Activated CD4-positive, alpha-beta T cell treated with anti-CD3 and anti-CD28 coated beads, Interleukin-2, amount 50 U/mL, for 24 hours (primary cell): ENCODE data around the gene FGF14.
"Not testable (repeated sequence)": the region's sequence is repeated elsewhere in the genome, so short reads cannot be mapped to it uniquely, and the experiment has no call there.

Source experiments
- DNase-seq, 2 donors: peaks; one replicate each; pipeline ENCODE4 v3.0.0-alpha.2; 2020; ENCODE audit warnings: low read depth in 1 of 2, low spot score in 1 of 2

Gene FGF14

DNA sequence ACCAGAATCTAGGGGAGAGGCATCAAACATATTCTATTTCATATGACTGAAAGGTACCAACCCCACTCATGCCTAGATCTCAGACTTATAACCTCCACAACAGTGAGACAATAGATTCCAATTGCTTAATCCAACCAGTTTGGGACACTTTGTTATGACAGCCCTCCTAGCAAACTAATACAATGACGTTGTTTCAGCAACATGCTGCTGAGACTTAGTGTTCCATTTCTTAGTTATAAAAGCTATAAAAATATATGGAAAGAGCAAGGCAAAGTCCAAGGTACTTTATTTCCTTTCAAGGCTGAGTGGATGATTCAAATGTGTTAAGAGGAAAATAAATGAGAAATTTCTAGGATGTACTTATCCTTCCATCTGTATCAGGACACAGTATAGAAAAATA lies 352.0 kb downstream of the FGF14 start:
- no peak for DNase-seq

DNA sequence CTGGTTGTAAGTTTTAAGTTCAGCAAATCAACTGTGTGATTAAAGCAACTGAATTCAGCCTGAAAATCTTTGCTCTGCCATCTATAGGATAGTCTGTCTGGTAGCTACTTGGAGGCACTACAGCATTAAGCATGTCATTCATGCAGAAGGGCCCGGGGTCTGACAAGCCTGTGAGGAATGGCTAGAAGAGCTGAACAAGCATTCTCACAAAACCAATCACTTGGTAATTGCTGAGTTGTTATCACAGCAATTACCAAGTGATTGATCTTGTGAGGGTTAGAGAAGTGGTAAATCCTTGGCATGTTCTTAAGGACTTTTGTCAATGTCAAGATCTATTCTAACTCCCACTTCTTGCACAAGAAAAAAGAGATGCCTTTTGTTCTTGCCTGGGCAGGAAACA lies 356.1 kb downstream of the FGF14 start:
- DNase-seq: no peak

DNA sequence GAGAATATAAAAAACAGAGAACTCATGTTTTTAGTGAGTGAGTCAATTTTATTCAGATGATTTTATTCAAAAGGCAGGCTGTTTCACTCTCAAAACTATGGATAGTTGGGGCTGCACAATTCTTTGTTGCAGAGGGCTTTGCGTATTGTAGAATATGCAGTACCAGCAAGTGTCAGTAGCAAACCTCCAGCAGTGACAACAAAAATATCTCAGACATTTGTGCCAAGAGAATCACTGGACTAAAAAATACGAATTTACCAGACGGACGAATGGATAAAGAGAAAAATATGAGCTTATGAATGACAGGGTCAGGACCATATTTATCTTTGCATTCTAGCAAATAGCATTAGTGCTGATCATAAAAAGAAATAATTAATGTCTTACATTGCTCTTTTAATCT lies 359.1 kb downstream of the FGF14 start:
- no peak for DNase-seq

DNA sequence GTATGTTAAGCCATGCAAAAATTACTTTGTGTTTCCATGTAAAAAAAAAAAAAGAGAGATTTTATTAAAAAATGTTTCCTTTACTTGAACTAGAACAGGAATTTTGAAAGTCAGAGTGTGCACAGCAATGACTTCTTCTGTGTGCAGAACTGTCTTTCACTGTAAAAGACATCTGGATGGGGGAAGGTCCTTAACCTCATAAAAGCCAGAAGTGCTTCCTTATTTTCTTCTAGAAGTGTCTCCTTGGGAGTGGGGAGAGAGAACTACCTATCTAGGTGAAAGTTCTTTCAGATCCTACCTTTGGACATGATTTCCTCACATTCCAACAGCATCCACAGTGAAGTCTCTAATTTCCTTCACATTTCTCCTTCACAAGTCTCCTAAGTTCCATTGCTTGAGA lies 360.3 kb downstream of the FGF14 start:
- no peak for DNase-seq

DNA sequence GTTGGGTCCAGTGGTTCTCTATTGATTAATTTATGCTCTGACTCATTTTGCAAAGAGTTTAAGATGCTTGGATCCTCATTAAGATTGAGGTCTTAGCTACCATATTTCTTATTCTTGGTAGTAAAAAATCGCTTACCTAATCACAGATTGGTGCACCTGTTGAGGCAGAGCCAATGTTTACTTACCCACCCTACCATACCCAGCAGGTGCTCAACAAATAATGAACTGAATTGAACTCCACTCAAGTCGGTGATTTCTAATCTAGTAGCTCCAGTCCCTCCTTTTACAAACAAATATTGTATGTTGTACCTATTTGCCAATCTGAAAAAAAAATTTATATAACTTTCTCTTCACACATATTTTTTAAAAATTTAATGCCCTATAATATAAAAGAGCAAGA lies 361.0 kb downstream of the FGF14 start:
- DNase-seq: no peak

DNA sequence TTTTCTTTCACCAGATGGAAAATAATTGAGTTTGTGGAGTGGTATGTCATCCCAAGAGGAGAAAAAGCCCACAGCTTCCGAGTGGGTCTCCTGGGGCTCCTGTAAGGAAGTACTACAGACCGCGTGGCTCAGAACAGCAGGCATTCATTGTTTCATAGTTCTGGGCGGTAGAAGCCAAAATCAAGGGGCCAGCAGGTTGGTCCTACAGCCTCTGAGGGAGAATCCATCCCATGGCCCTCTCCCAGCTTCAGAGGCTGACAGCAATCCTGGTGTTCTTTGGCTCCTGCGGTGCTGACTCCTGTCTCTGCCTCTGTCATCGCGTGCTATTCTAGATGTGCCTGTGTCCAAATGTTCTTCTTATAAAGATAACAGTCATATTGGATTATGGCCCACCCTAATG lies 362.6 kb downstream of the FGF14 start:
- no peak for DNase-seq

DNA sequence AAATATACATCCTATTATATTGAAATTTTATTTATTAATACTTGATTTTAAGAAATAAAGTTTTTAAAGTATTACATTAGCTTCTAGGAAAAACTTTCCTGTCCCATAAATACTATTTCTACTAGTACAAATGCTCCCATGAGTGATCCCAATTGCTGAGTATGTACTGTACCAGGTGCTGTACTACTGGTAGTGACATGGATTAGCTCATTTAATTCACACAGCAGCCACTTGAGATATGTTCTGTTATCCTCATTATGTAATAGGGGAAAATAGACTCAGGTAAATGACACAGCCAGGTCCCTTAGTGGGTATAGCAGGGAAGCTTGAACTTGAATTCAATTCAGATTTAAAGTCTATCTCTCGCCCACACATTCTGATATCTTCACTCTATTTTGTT lies 363.1 kb downstream of the FGF14 start:
- DNase-seq: no peak

DNA sequence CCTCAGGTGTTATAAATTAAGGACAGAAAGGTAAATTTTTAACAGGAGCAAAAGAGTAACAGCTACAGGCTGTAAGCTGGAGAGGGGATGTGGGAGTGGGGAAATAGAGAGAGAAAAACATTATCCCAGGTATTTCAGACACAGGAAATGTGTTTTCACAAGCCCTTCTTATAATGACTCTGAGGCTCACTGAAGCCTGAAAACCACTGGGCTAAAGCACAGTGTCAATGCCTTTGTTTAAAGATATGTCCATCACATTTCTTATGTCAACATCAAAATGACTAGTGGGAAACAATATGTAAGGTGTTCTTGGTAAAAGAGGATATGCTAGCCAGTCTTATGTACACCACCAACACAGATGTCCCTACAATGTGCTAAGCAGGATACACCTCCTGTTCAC lies 365.9 kb downstream of the FGF14 start:
- no peak for DNase-seq

DNA sequence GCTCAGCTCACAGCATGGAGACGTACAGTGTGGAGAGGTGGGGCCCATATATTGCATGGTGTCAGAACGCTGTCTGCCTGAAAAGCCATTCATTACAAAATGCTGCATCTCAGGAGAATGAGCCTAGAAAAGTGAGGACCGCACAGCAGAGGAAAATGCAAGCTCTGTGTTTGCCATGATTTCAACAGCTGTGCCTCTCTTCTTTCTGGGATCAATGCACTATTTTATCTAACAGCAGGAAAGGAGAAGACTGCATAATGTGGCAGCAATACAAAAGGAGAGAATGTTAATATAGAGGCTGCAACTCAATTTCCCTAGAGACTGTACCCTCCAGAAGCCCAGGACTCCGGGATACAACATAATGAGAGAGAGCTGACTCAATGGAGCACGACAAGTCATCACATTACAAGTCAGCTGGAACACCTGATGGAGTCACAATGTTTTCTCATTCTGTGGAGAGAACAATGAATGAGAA lies 368.0 kb downstream of the FGF14 start:
- no peak for DNase-seq

DNA sequence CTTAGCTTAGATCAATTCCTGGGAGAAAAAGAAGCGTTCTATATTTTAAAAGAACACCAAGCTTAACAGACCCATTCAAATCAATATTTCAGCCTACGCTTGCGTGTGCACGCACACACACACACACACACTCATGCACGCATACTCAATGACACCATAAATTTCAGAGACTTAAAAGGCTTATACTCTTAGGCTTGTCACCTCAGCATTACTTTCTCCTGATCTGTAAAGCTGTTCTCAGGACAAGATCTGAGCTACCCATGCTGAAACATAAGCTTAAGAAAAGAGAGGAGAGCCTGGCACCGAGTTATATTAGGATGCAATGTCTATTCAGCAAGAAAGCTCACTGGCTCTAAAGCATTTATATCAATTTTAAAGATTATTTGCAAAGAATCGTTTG lies 368.5 kb downstream of the FGF14 start:
- no peak for DNase-seq

DNA sequence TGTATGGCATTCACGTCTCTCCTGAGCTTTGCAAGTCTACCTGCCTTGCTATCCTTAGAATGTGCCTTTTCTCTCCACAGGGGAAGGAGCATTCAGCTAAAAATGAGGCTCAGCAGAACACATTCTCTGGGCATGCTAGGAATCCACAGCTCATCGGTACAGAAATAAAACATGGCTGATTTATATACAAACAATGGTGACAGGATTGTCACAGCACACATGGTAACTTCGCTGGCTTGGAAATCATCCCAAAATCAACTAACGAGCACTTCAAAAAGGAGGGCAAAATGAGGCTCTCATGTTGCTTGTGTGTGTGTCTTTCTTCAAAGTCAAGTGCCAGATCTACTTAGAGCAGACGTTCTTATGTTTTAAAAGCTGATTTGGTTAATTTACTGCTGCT lies 373.0 kb downstream of the FGF14 start:
- DNase-seq: no peak

DNA sequence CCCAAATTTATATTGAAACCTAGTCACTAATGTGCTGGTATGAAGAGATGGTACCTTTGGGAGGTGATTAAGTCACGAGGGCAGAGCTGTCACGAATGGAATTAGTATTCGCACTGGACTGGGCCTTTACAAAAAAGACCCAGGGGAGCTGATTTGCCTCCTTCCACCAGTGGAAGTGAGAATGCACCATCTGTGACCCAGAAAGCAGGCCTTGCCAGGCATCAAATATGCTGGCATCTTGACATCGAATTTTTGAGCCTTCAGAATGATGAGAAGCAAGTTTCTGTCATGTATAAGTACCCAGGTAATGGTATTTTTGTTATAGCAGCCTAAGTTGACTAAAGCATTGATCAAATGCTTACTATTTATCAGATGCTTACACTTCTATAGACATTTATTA lies 373.6 kb downstream of the FGF14 start:
- no peak for DNase-seq

DNA sequence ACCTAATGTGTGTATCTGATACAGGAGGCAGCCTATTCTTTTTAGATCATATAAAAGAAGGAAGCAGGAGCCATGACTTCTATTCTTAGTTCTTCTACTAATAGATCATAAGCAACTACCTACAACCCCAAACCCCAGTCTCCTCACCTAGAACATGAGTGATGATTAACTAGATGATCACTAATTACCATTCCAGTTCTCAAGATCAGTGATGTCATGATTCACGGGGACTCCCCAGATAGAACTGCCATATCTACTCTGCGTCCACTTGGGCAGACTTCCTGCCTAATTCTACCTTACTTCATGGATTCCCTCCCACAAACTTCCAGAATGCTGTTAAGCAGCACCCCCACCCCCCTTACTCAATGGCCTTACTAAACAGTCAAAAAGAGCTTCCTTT lies 380.1 kb downstream of the FGF14 start:
- no peak for DNase-seq

DNA sequence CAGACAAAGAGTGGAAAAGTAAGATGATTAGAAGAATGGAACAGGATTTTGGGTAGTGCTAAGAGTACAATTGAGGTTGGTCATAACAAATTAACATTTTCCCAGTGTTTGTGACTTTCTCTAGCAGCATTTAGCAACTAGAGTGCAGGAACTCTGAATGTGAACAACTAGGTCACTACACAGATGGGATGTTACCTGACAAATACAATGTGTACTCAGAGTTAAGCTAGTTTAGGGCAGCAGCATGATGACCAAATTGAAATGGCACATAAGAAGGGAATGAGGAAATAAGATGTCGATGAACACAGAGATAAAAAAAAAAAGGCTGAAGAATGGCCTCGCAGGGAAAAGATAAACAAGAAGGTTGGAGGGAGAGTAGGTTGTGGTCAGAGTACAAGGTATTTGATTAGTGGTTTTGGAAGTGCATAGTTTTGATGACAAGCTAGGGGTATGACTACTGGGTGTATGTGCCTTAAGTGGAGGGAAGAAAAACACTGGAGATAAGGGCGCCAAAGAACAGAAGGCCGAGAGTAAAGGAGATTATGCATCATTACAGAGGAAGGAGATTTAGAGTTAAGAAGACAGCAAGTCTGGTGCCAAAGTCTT lies 381.1 kb downstream of the FGF14 start:
- DNase-seq: no peak

DNA sequence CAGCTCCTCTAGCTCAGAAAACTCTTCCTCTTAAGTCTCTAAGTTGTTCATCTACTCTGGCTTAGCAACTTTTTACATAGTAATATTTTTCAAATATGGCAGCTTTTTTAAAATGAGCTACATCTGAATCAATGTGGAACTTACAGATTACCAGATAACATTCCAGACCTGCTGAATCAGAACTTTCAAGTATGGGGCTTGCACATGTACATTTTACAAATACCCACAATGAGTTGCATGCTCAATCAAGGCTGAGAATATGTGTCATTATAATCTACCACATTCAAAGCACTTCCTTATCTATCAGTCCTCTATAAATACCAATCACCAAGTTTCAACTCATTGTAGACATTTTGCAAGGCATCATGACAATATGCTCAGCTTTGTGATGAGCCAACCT lies 383.1 kb downstream of the FGF14 start:
- DNase-seq: no peak

DNA sequence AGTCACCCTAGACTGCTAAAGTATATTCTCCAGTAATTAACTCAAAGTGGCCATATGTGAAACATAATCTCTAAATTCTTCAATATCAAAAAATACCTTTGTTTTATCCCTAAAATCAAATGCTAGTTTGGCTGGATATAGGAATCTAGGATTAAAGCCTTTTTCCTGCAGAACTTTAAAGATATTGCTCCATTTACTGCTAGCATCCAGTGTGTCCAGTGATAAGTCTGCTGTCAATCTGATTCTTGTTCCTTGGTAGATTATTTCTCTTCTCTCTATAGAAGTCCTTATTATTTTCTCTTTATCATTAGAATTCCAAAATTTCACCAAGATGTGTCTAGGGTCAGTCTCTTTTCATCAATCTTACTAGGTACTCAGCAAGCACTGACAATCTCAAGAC lies 384.6 kb downstream of the FGF14 start:
- no peak for DNase-seq

DNA sequence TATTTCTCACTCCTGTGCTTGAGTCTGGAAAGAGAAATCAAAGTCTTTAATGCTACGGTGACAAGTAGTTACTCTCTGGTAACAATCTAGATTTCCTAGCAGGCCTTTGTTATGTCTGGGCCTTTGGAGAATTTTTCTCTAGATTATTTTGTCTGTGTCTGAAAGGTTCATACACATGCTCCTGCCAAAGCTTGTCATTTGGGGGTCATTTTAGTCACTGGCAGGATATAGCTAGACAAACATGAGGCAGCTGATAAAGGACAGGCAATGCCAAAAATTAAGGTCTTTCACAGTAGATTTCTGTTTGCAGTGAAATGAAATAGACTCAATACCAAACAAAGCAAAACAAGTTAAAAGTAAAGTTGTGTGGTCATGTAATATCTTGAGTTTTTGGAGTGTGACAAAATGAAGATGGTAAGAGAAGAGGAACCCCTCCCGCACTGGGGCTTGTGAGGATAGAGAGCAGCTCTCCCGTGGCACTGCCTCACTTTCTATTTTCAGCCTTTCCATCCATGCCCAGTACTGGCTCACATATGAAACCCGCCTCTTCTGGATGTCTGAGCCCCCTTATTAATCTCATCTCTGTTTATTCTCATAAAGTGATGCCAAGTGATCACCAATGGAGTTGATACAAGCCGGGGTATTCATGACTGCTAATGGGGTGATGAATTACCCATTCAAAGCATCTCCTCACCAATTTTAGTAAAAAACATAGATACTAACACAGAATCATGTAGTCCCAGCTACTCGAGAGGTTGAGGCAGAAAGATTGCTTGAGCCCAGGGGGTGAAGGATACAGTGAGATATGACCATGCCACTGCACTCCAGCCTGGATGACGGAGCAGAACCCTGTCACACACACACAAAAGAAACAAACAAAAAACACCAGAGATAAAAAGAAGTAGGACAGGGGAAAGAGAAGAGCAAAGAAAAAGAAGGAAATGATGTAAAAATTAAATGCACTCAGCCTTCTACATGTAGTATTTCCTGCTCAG lies 389.3 kb downstream of the FGF14 start:
- DNase-seq: no peak

DNA sequence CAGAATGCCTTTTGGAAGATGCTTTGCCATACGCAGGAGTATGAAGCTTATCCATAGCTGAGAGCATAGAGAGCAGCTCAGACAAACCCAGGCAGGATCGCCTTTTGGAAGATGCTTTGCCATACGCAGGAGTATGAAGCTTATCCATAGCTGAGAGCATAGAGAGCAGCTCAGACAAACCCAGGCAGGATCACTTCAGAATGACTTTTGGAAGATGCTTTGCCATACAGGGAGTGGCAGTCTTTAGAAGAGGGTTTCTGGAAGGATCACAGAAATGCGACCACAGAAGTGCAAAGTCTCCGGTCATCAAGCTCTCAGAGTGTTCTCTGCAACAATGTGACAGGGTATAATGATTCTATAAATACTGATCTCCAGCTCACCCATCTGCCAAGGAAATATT lies 390.4 kb downstream of the FGF14 start:
- not testable (repeated sequence) for DNase-seq

DNA sequence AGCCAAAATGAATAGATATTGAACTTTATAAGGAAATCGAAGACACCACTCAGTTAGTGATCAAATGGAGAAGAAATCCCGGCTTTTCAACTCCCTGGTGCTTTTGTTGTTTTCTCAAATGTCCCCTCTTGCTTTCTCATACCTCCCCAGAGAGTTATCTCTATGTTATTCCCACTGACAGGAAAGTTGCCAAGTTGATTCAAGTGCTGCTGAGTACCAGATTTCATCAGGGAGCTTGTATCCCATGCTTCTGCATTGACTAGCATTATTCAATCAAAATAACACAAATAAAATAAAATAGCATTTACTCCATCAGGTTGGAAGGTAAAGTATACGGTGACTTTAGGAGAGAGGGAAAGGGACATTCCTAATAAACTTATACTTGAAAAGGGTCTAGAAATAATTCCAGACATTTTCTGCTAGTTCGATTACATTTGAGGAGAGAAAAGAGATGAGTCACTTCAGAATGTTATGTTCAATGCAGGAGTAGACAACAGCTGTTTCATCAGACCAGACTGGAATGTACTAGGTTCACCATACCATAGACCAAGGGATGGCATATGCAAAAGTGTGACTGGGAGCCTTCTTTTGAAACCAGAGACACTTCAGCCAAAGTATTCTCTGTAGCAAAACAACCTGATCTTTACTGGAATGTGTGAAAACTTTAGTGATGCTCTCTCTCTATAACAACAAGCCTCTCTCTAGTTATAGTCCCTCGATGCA lies 397.8 kb downstream of the FGF14 start:
- DNase-seq: no peak

DNA sequence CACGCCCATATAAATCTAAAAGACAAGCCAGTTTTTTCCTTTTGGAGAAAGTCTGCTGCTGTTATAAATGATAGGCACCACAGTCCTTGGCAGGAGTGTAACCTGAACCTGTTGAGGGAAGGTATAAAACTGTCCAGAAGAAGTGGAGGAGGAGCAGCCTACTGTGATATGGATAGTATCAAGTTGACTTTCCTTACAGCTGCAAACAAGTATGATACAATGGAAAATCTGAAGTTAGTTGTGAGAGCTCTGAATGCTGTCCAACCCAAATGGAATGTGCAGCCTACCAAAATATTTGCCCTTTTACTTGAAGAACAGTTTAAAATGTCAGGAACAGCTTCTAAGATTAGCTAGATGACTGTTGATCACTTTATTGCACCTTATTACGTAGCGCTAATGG lies 399.6 kb downstream of the FGF14 start:
- no peak for DNase-seq

DNA sequence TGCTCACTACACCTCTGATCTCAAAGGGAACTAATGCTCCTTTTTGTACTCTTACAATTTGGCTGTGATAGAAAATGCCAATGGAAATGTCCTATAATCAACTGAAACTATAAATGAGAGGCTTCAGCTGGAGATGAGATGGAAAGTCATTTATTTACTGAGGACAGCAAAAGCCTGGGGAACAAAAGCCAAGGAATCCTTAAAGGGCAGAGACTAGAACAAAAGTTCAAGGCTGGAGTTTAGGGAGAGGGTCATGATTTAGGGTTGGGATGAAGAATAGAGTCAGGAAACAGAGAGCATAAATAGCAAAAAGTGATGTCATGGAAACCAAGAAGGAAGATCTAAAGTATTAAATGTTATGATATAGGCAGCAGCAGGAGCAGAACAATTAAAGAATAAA lies 401.1 kb downstream of the FGF14 start:
- DNase-seq: no peak

DNA sequence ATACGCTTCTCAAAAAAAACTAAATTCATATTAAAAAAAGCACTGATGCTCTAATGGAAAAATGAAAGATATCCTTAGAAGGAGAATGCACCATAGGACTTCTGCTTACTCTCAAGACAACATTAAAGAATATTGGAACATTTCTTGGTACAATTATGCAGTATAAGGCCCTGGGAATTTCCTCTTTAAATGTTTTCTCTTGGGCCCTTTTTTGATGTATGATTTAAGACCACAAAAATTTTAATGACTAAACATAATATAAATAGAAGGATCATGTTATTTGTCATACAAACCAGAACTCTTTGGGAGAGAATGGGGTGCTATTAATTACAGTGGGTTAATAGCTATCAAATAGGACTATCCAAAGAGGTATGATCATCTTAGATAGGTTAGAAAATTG lies 403.7 kb downstream of the FGF14 start:
- DNase-seq: no peak
